Left ventricle myocardium superior (tissue), 1 donor: ENCODE results near the gene HSFX3. TPM values are rescaled to one million over a fixed set of nuclear protein-coding genes. Genes with fewer than 3 reads are reported as not detected.
"Not testable (repeated sequence)": the region's sequence is repeated elsewhere in the genome, so short reads cannot be mapped to it uniquely, and the experiment has no call there.

Experiments used
- ATAC-seq: fragments of 200-7000 bp; cut with Tn5 transposase; one replicate; pipeline ENCODE4 v1.9.1; 2020; ENCODE audit warnings: mild to moderate bottlenecking, moderate library complexity
- DNase-seq: peaks from one replicate; pipeline ENCODE4 v3.0.0-alpha.2; 2020
- intact Hi-C: fragments of 100-400 bp; cut with micrococcal nuclease; formaldehyde crosslinking; loops from one replicate; pipeline ENCODE4 v1.11.0; 2022
- total RNA-seq: library from RNA; stranded (reverse); fragmentation: NEBNext Ultra II Directional; extraction: Animal tissue kit (Norgen Biotek cat#: 25700); gene quantifications from one replicate; pipeline ENCODE4 v1.2.1, GENCODE V29; 2021
- donor health status: DM: no; HTN: yes; CAD: no; lungs with severe emphysema.

Gene HSFX3
- total RNA-seq, 1 donor from 2014 or later = not detected

- DNase-seq, intact Hi-C loops, ATAC-seq: not testable (repeated sequence)
These were observed 1.9 kb downstream of the HSFX3 start for GRCh38 chrX:149547782-149548181.

GRCh38 chrX:149546962-149547361, 2.8 kb downstream of the HSFX3 start:
- ATAC-seq, intact Hi-C loops, DNase-seq: not testable (repeated sequence)

GRCh38 chrX:149545545-149546543, 3.9 kb downstream of the HSFX3 start:
- DNase-seq = peak; percentile 25
- ATAC-seq, intact Hi-C loops: not testable (repeated sequence)

GRCh38 chrX:149541521-149542047, 8.1 kb downstream of the HSFX3 start:
- DNase-seq (no peak), ATAC-seq (no peak)
- intact Hi-C loops = no loop called here

- peak; percentile 90 for DNase-seq
- ATAC-seq = peak; percentile 65
- intact Hi-C loops = no loop called here
These were observed 8.9 kb downstream of the HSFX3 start, which contains the start of gene EOLA1 for GRCh38 chrX:149540621-149541520. TSS of gene EOLA1 (plus strand) at chrX:149541012. CDS start at chrX:149545631, 4,619 bp downstream.

- intact Hi-C loops = no loop called here
These were observed 9.5 kb downstream of the HSFX3 start for GRCh38 chrX:149540131-149540620.

GRCh38 chrX:149539283-149540130, 10.2 kb downstream of the HSFX3 start:
- ATAC-seq = peak; percentile 75
- peak; percentile 90 for DNase-seq
- intact Hi-C loops = no loop called here

More at GRCh38 chrX:149540131-149540620, 9.5 kb downstream of the HSFX3 start:
- peak; percentile 94 for DNase-seq
- ATAC-seq = peak; percentile 81

GRCh38 chrX:149537474-149537873, 12.2 kb downstream of the HSFX3 start:
- intact Hi-C loops, ATAC-seq: not testable (repeated sequence)

GRCh38 chrX:149534926-149535602, 14.7 kb downstream of the HSFX3 start:
- DNase-seq, intact Hi-C loops, ATAC-seq: not testable (repeated sequence)

More at GRCh38 chrX:149537474-149537873, 12.2 kb downstream of the HSFX3 start:
- not testable (repeated sequence) for DNase-seq

GRCh38 chrX:149533999-149534398, 15.7 kb downstream of the HSFX3 start:
- DNase-seq, intact Hi-C loops, ATAC-seq: not testable (repeated sequence)

- intact Hi-C loops, ATAC-seq, DNase-seq: not testable (repeated sequence)
These were observed 16.9 kb downstream of the HSFX3 start for GRCh38 chrX:149532868-149533267.

- ATAC-seq (no peak), DNase-seq (no peak)
These were observed 18.1 kb downstream of the HSFX3 start for GRCh38 chrX:149531599-149531998.

GRCh38 chrX:149528381-149528780, 21.3 kb downstream of the HSFX3 start:
- intact Hi-C loops = no loop called here
- no peak for ATAC-seq

More at GRCh38 chrX:149531599-149531998, 18.1 kb downstream of the HSFX3 start:
- intact Hi-C loops = no loop called here

GRCh38 chrX:149527705-149528104, 22.0 kb downstream of the HSFX3 start:
- intact Hi-C loops = no loop called here
- ATAC-seq = peak; percentile 22

More at GRCh38 chrX:149528381-149528780, 21.3 kb downstream of the HSFX3 start:
- no peak for DNase-seq

GRCh38 chrX:149526318-149527033, 23.2 kb downstream of the HSFX3 start:
- ATAC-seq = peak; percentile 88
- DNase-seq, intact Hi-C loops: not testable (repeated sequence)

More at GRCh38 chrX:149527705-149528104, 22.0 kb downstream of the HSFX3 start:
- no peak for DNase-seq

- intact Hi-C loops, DNase-seq: not testable (repeated sequence)
- ATAC-seq = peak; percentile 10
These were observed 23.8 kb downstream of the HSFX3 start for GRCh38 chrX:149525903-149526302.
